GM20431 (cell line): ENCODE data around the gene FAM50B.

Source experiments
- in situ Hi-C: fragments of 300-500 bp; cut with MseI, MboI; formaldehyde crosslinking; loops from one replicate; pipeline ENCODE4 v1.15.0; 2020; ENCODE audit warnings: low sequenced_read_pairs; ENCODE audit not compliant: unreplicated experiment

The FAM50B gene

GRCh38 chr6:3819161-3820110, 29.7 kb upstream of the FAM50B start:
- in situ Hi-C loops = no loop called here

- in situ Hi-C loops = no loop called here
These were observed 28.6 kb upstream of the FAM50B start for GRCh38 chr6:3820563-3820962.

DNA sequence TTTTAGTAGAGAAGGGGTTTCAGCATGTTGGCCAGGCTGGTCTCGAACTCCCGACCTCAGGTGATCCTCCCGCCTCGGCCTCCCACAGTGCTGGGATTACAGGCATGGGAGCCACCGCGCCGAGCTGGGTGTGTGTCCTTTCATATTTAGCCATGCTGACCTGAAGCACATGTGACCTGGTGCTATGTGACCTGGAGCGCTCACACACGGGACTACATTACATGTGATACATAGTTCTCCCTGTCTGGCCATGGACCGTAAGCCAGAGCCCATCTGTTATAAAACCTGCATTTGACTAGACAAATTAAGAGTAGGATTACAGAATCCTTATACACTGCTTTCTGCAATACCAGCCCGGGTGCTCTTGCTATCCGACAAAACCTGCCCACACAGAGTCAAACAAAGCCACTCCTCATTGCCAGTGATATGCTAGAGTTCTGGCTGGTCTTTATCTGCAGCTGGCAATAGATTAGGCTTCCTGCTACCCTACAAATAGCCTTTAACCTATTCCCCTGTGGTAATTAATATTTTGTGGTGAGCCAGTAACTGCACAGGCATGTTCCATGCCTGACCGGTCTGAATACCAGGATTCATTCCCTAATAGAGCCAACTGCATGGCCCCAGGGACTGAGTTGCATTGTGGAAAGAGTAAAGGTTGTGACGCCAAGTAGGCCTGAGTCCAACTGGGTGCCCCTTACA, 26.3 kb upstream of the FAM50B start:
- in situ Hi-C loops = no loop called here

DNA sequence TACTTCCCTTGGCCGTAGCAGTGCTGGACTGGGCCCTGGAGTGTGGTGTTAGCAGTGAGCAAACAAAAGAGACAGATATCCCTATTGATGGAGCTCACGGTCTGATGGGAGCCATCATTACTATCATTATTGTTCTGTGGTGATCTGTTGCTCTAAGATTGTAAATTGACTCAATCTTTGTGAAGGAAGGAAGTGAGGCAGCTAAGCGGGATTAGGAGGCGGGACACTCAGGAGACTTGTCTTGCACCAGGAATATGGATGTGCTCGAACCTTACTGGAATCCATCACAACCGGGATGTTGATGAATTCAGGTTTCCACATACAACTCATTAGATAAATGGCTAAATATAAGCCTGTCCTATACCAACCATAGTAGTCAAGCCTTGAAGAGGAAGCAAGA, 25.5 kb upstream of the FAM50B start:
- in situ Hi-C loops = no loop called here

- in situ Hi-C loops = no loop called here
These were observed 23.8 kb upstream of the FAM50B start for GRCh38 chr6:3825331-3825831.

DNA sequence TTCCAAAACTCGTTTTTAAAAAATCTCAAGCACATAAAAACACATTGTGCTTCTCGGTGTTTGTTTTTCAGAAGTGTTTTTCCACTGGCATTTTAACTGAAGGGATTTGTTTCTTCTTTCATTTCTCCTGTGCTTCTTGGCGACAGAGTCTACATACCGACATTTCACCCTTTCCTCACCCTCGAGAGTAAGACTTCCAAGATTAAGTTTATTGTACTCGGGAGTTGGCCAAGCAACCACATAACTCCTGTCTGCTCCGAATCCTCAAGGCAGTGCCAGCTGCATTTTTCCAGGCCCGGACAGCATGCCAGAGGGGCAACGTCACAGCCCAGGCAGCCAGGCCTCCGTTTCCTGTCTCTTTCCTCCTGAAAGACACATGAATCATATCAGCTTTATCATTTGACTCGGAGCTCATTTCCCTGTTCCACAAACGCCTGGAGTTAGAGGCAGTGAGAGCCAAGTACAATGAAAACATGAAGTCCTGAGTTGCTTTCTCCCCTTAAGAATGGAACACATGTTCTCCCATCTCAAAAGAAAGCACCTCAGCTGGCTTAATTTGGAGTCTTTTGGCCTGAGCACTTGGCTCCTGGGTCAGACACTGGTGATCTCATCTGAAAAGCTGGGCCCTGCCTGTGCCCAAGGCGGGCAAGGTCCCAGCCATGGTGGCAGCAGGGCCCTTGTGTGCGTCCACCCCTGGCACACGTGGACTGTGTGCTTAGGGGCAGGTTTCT, 23.2 kb upstream of the FAM50B start:
- in situ Hi-C loops = no loop called here

DNA sequence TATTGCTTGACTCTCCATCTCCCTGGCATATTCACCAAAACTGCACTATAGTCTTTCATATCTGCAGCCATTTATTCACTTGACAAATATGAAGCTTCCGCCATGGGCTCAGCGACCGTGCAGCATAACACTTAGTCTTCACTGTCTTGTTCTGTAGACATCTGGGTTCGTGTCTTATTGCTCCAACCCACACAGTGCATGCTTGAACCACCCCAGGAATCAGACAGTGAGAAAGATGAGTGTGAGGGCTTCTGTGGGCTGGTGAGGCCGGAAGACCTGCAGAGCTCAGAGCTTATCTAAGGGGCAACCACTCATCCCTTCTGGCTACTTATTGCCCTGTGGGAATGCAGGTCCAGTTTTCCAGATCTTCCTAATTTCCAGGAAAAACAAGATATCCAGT, 19.9 kb upstream of the FAM50B start:
- in situ Hi-C loops = no loop called here

- in situ Hi-C loops = no loop called here
These were observed 18.4 kb upstream of the FAM50B start for GRCh38 chr6:3830806-3831205.

- in situ Hi-C loops = no loop called here
These were observed 17.2 kb upstream of the FAM50B start for GRCh38 chr6:3831761-3832530.

- in situ Hi-C loops = no loop called here
These were observed 14.0 kb upstream of the FAM50B start for GRCh38 chr6:3835055-3835731.

DNA sequence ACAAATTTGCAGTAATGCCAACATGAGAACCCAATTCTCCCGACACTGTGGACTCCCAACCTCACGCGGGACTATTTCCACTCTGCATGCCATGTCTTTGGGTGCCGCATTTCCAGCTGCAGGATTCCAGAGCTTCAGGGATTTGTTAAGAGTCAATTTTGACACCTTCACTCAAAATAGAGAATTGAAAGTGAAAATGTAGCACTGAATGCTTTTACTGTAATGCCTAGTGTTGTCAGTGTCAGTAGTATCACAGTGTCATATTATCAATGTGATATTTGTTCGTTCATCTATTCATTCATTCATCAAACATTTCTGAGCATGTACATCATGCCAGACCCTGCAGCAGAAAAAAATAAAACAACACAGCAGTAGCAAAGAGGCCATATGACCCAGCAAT, 13.4 kb upstream of the FAM50B start:
- in situ Hi-C loops = no loop called here

DNA sequence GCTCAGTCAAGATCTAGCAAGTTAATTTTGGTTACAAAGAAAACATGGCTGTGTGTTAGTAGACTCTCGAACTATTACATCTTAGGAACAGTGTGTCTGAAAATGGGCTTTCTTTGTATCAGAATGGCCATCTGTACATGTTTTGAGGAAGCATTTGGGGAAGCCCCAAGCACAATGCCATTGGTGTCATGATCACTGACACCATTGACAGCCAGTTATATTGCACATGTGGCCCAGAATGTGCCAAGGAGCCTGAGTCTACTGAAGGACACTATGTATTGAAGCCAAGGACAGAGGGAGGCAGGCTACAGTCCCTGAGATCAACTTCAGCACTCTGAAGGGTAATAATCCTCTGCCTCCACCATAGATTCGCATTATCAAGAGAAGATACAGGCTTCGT, 12.6 kb upstream of the FAM50B start:
- in situ Hi-C loops = no loop called here

- in situ Hi-C loops = no loop called here
These were observed 11.4 kb upstream of the FAM50B start for GRCh38 chr6:3837781-3838180.

DNA sequence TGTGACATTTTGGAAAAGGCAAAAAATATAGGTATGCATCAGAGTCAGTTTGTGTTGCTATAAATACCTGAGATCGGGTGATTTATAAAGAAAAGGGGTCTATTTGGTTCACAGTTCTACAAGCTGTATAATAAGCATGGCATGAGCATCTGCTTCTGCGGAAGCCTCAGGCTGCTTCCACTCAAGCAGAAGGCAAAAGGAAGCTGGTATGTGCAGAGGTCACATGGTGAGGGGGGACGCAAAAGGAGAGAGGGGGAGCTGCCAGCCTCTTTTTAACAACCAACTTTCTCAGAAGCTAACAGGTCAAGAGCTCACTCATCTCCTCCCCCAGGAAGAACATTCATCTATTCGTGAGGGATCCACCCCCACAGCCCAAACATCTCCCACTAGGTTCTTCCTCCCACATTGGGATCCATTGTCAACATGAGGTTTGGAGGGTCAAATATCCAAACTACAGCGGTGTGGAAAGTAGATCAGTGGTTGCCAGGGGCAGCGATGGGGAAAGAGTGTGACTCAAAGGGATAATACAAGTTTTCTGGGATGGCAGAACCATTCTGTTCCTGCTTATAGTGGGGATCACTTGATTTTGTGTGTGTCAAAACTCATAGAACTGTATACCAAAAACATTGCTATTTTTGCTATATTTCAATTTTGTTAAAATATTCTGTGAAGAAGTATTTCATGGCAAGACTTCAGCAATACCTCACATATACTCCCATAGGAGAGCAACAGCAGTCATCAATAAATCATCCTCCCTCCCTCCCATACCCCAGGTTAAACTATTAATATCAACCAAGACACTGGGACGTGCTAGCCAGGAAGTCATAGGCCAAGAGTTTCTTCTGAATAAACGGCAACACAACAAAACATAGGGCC, 9.9 kb upstream of the FAM50B start:
- in situ Hi-C loops = no loop called here

GRCh38 chr6:3841066-3841454, 8.1 kb upstream of the FAM50B start:
- in situ Hi-C loops = no loop called here

DNA sequence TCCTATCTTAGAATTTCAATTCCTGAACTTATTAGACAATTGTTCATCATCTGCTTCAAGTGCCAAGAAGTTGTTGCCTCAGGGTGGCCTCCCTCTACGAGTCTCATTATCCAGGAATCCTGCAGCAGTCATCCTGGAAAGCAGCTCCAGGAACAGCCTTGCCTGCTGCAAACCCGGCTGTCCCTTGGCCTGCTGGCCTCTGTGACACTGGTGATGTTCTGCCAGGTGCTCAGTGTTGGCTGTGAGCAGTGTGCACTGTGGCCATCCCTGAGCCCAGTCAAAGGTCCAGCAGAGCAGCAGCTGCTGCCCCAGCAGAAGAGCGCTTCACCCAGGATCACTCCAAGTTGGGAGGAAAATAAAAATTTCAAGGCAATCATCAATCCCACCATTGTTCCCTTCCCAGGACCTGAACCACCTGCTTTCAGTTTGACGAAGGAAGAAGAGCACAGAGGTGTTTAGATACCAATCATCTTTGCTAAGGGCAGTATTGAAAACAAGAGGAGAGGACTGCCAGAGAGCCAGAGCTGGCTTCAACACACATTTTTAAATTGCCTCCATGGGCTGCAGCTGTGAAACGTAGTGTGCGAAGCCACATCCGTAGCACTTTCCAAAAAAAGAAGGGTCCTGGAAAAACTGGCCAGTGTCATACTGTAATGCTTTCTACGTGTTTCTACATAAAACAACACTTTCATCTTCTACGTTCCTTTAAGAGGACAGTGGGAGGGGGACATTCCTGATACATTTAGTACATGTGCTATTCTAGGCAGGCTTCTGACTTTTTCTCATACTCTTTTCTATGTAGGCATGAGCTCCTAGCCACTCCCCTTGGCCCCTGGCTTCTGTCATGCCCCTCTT, 7.2 kb upstream of the FAM50B start:
- in situ Hi-C loops = no loop called here

GRCh38 chr6:3843379-3844096, 5.6 kb upstream of the FAM50B start:
- in situ Hi-C loops = no loop called here
